Fibroblast of skin of back (primary cell): ENCODE results near the gene PRDM2.

ENCODE experiments used
- DNase-seq: peaks from one replicate; pipeline ENCODE4 v3.0.0-alpha.2; 2013

The PRDM2 gene

GRCh38 chr1:13855554-13855953 lies 155.6 kb downstream of the PRDM2 start:
- DNase-seq, result no peak

- DNase-seq, result no peak
Measured at GRCh38 chr1:13860031-13860430, 160.0 kb downstream of the PRDM2 start.

GRCh38 chr1:13864760-13865159 lies 164.8 kb downstream of the PRDM2 start:
- no peak for DNase-seq

- no peak for DNase-seq
Measured at GRCh38 chr1:13865851-13866250, 165.9 kb downstream of the PRDM2 start.

GRCh38 chr1:13867603-13868002 lies 167.6 kb downstream of the PRDM2 start:
- no peak for DNase-seq

GRCh38 chr1:13869172-13869797 lies 169.3 kb downstream of the PRDM2 start:
- no peak for DNase-seq

GRCh38 chr1:13871413-13871812 lies 171.4 kb downstream of the PRDM2 start:
- no peak for DNase-seq

- DNase-seq, result no peak
Measured at GRCh38 chr1:13871886-13872285, 171.9 kb downstream of the PRDM2 start.

- DNase-seq, result no peak
Measured at GRCh38 chr1:13873032-13873431, 173.0 kb downstream of the PRDM2 start.
